OCI-LY1 (cell line): Measurements from ENCODE around the gene RASIP1.

ENCODE experiments used
- H2AFZ ChIP-seq: fragments of 200-600 bp; sonication (generic), shearing (Covaris generic); 2 replicates; pipeline ENCODE4 v1.6.0; 2014; ENCODE audit warnings: antibody characterized with exemption, mild to moderate bottlenecking, low read length
- H3F3A ChIP-seq: fragments of 200-600 bp; sonication (generic), shearing (Covaris generic); 2 replicates; pipeline ENCODE4 v1.6.0; 2014; ENCODE audit warnings: mild to moderate bottlenecking, antibody characterized with exemption, low read length, moderate library complexity; ENCODE audit not compliant: insufficient read depth
- H3K27ac ChIP-seq: fragments of 200-600 bp; sonication (generic); 2 replicates; pipeline ENCODE4 v1.5.1; 2014; ENCODE audit warnings: low read length, mixed run types, mild to moderate bottlenecking, low read depth; ENCODE audit not compliant: poor library complexity, severe bottlenecking
- H3K27me3 ChIP-seq: fragments of 200-600 bp; sonication (generic); 2 replicates; pipeline ENCODE4 v1.6.0; 2014; ENCODE audit warnings: antibody characterized with exemption, mild to moderate bottlenecking, low read length, moderate library complexity; ENCODE audit not compliant: insufficient read depth
- H3K36me3 ChIP-seq: fragments of 200-600 bp; sonication (generic); 2 replicates; pipeline ENCODE4 v1.6.1; 2014; ENCODE audit warnings: mild to moderate bottlenecking, antibody characterized with exemption, low read length, moderate library complexity, mixed read lengths; ENCODE audit not compliant: insufficient read depth
- H3K4me1 ChIP-seq: fragments of 200-600 bp; sonication (generic); 2 replicates; pipeline ENCODE4 v1.5.1; 2014; ENCODE audit warnings: mild to moderate bottlenecking, low read length, moderate library complexity; ENCODE audit not compliant: insufficient read depth, severe bottlenecking
- H3K4me2 ChIP-seq: fragments of 200-600 bp; sonication (generic), shearing (Covaris generic); 2 replicates; pipeline ENCODE4 v1.6.1; 2014; ENCODE audit warnings: low read length
- H3K4me3 ChIP-seq: fragments of 200-600 bp; sonication (generic); 2 replicates; pipeline ENCODE4 v1.5.1; 2014; ENCODE audit warnings: low read length, low read depth, mild to moderate bottlenecking, mixed read lengths; ENCODE audit not compliant: poor library complexity, severe bottlenecking
- H3K79me2 ChIP-seq: fragments of 200-600 bp; shearing (Covaris generic); 2 replicates; pipeline ENCODE4 v1.6.1; 2016; ENCODE audit warnings: mixed run types, low read length, mixed read lengths; ENCODE audit not compliant: insufficient read depth
- H3K9ac ChIP-seq: fragments of 200-600 bp; sonication (generic), shearing (Covaris generic); 2 replicates; pipeline ENCODE4 v1.6.1; 2014; ENCODE audit warnings: mild to moderate bottlenecking, low read length, mixed read lengths
- H3K9me2 ChIP-seq: fragments of 200-600 bp; sonication (generic), shearing (Covaris generic); 2 replicates; pipeline ENCODE4 v1.6.1; 2014; ENCODE audit warnings: low read depth, mild to moderate bottlenecking, low read length, mixed read lengths
- H3K9me3 ChIP-seq: fragments of 200-600 bp; shearing (Covaris generic); 2 replicates; pipeline ENCODE4 v1.6.1; 2014; ENCODE audit warnings: low read length, mixed read lengths
- H4K20me1 ChIP-seq: fragments of 200-600 bp; sonication (generic), shearing (Covaris generic); 2 replicates; pipeline ENCODE4 v1.6.0; 2016; ENCODE audit warnings: mild to moderate bottlenecking, low read length; ENCODE audit not compliant: insufficient read depth
- EZH2 ChIP-seq: fragments of 200-600 bp; sonication (generic), shearing (Covaris generic); IDR thresholded peaks from 2 replicates; pipeline ENCODE4 v1.8.0; 2017; ENCODE audit warnings: borderline replicate concordance, mixed run types, mild to moderate bottlenecking, antibody characterized with exemption, low read length, moderate library complexity, mixed read lengths
- TF ChIP-seq, protein P1 (sequence below): fragments of 200-600 bp; sonication (generic), shearing (Covaris generic); IDR thresholded peaks from 2 replicates; pipeline ENCODE4 v1.5.1; 2017; ENCODE audit warnings: mild to moderate bottlenecking, antibody characterized with exemption, low read length, moderate library complexity, mixed read lengths

RASIP1 gene

DNA sequence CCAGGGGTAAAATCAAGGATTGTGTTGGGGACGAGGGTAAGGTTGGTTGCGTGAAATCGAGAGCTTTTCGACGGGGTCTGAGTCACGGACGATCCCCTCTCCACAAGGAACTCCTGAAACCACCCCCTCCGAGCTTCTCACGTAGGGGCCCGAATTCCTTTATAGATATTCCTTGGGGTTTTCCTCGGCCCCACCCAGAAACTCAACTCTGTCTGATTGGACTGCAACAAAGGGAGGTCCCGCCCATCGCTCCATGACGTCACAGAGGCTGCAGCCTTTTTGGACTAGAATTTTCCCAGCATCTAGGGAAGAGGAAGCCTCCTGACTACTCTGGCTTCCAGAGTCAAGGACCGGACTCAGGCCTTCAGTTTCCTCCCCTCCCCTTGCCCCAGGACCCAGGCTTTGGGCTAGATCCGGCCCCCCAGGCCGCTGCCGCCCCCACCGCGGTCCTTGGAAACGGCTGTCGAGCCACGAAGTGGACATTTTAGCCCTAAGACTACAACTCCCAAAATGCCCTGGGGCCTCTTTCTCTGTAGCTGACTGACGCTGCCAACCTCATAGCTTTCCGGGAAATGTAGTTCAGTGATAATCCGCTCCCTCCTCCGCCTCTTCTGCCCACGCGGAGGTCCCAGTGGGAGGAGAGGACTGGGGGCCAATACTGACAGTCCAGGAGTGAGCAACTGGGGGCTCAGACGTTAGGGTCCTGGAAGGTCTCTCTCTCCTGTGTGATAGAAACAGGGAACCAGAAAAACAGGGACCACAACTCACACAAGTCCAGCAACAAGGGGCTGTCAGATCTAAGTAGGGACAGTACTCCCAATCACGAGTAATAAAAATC, 6.5 kb upstream of the RASIP1 start, which contains the start of gene IZUMO1:
TSS of gene IZUMO1 (minus strand) at position 172 of the 838 bp plus-strand sequence. CDS start 1,050 bp downstream, outside the sequence.
- peak within 1 kb of the TSS; percentile 46 for H3K4me3 ChIP-seq

DNA sequence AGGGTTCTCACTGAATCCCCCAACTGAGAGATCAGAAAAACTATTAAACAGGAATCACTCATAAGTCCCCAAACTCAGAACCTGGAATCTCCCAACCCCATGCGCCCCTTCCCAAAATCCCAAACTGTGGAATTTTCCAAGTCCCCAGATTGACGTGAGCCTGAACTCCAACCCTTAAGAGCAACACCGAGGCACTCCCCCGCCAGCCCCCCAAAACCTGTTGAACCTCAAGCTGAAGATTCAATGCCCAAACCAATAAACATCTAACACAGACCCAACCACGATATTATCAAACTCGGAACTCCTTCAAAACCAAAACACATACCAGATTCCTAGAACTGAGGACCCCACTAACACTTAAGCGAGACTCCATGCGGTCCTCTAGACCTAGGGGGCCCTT, 5.7 kb upstream of the RASIP1 start:
- H2AFZ ChIP-seq, result no peak overlapping the region
- no peaks in the 10 kb centered on the region for H4K20me1 ChIP-seq
- H3K9me2 ChIP-seq, result no peaks in the 10 kb centered on the region
- peaks cover 8% of the 10 kb centered on the region for H3K4me1 ChIP-seq
- no peak overlapping the region for H3K9ac ChIP-seq
- no peak overlapping the region for H3K27ac ChIP-seq
- no peaks in the 10 kb centered on the region for H3F3A ChIP-seq
- no peak overlapping the region for H3K4me3 ChIP-seq
- H3K27me3 ChIP-seq, result 0 out of 2 replicates have a peak, but pooled peaks cover 4% of the 10 kb centered on the region
- TF ChIP-seq EZH2, result no peak
- TF ChIP-seq, protein P1, sequence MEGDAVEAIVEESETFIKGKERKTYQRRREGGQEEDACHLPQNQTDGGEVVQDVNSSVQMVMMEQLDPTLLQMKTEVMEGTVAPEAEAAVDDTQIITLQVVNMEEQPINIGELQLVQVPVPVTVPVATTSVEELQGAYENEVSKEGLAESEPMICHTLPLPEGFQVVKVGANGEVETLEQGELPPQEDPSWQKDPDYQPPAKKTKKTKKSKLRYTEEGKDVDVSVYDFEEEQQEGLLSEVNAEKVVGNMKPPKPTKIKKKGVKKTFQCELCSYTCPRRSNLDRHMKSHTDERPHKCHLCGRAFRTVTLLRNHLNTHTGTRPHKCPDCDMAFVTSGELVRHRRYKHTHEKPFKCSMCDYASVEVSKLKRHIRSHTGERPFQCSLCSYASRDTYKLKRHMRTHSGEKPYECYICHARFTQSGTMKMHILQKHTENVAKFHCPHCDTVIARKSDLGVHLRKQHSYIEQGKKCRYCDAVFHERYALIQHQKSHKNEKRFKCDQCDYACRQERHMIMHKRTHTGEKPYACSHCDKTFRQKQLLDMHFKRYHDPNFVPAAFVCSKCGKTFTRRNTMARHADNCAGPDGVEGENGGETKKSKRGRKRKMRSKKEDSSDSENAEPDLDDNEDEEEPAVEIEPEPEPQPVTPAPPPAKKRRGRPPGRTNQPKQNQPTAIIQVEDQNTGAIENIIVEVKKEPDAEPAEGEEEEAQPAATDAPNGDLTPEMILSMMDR, result no peak
- H3K4me2 ChIP-seq, result no peak overlapping the region
- no peaks in the 10 kb centered on the region for H3K9me3 ChIP-seq
- H3K36me3 ChIP-seq, result no peaks in the 10 kb centered on the region
- H3K79me2 ChIP-seq, result no peaks in the 10 kb centered on the region

More for the DNA sequence above, 6.5 kb upstream of the RASIP1 start, which contains the start of gene IZUMO1:
- Histone ChIP-seq H4K20me1 (no peaks in the 10 kb centered on the region), H3K4me2 (peak within 1 kb of the TSS; percentile 57), H2AFZ (no peak within 1 kb of the TSS), H3K36me3 (no peaks in the 10 kb centered on the region), H3K9me3 (no peaks in the 10 kb centered on the region), H3K27me3 (0 out of 2 replicates have a peak, but pooled peaks cover 4% of the 10 kb centered on the region), H3K27ac (no peak within 1 kb of the TSS), H3F3A (no peaks in the 10 kb centered on the region), H3K9me2 (no peaks in the 10 kb centered on the region), H3K79me2 (no peaks in the 10 kb centered on the region), H3K4me1 (peaks cover 8% of the 10 kb centered on the region), H3K9ac (no peak within 1 kb of the TSS; the same call in 1 of the 2 replicates)
- TF ChIP-seq, protein P1, result no peak
- no peak for TF ChIP-seq EZH2

DNA sequence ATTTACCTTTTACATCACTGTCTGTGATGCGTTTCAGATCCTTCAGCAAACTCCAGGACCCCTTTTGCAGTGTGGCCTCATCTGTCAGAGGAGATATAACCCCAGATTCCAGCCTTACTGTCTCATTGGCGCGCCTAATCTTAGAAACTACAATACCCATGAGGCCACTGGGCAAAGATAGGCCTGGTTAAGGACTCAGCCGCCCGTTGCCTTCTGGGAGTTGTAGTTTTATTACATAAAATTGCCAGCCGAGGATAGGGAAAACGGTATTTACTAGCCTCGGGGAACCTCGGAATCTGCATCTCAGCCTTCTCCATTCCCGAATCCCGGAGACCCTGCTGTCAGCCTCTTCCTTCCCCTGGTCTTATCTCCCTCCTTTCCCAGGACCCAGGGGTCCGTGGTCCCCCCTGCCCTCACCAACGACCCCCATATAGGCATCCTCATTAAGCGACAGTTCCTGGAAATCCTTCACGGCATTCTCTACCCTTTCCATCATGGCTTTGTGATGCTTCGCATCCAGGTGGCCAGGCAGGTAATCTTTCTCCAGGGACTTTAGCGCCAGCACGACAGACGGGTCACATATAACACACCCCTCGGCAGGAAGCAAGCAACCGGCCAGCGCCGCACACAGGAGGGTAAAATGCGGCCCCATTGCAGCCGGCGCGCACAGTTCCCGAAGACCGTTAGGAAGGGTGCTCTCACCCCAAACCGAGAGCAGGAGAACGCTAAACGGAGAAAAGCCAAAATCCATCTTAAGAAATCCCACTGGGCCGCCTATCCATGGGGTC, 5.0 kb upstream of the RASIP1 start:
- no peaks in the 10 kb centered on the region for H3F3A ChIP-seq
- H3K9me3 ChIP-seq, result no peaks in the 10 kb centered on the region
- no peak overlapping the region for H3K9ac ChIP-seq
- H3K4me1 ChIP-seq, result peaks cover 8% of the 10 kb centered on the region
- TF ChIP-seq EZH2, result no peak
- TF ChIP-seq, protein P1, result no peak
- H3K27ac ChIP-seq, result no peak overlapping the region
- no peak overlapping the region for H3K4me3 ChIP-seq
- no peaks in the 10 kb centered on the region for H3K79me2 ChIP-seq
- no peaks in the 10 kb centered on the region for H3K9me2 ChIP-seq
- no peak overlapping the region for H3K4me2 ChIP-seq
- no peaks in the 10 kb centered on the region for H3K36me3 ChIP-seq
- no peaks in the 10 kb centered on the region for H4K20me1 ChIP-seq
- H3K27me3 ChIP-seq, result 0 out of 2 replicates have a peak, but pooled peaks cover 4% of the 10 kb centered on the region
- no peak overlapping the region for H2AFZ ChIP-seq
